A673 (cell line): ENCODE results near the gene HEY2.

Experiments
- EZH2 ChIP-seq: fragments of 200-600 bp; sonication (generic); IDR thresholded peaks from 2 replicates; pipeline ENCODE4 v1.6.1; 2017; ENCODE audit warnings: borderline replicate concordance, low read depth, mild to moderate bottlenecking, mixed read lengths, antibody characterized with exemption, low read length; ENCODE audit not compliant: poor library complexity, severe bottlenecking
- TF ChIP-seq, protein P1 (sequence below): fragments of 300-800, 200-600 bp; sonication (generic); conservative IDR thresholded peaks from 2 replicates; pipeline ENCODE4 v1.5.1; 2017; ENCODE audit warnings: low read depth, mild to moderate bottlenecking, antibody characterized with exemption, low read length, moderate library complexity, mixed read lengths

DNA sequence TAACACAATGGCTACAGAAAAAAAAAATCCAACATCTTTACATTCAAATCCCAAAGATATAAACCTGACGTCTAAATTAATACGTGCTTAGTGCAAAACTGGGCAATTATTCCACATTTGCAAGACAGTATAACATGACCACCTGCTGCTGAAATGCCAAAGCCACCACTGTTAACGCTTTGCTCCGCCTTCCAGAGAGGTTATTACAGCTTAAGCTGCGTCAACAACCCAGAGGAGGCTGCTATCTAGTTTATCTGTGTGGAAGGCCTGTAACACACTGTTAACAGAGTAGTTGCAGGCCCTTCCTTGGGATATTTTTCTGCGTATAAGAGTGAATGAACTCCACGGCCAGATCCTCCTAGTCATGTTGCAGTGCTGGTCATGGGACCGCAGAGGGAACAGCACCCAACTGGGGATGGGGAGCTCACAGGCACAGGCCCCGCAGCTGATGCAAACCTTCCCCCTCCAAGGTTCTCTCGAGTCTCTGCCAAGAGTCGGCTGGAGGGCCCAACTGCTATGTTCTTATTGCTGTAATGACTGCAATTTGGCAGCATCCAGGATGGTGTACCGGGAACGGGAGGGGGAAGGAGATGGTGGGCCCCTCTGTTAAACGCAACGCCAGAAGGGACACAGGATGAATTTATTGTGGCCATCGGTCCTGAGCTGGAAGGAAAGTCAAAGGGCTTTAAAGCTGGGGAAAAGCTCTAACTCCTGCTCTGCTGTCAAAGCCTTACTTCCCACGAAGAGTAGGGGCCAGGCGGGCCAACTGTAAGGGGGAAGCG, 40.3 kb downstream of the HEY2 start:
- TF ChIP-seq, protein P1, sequence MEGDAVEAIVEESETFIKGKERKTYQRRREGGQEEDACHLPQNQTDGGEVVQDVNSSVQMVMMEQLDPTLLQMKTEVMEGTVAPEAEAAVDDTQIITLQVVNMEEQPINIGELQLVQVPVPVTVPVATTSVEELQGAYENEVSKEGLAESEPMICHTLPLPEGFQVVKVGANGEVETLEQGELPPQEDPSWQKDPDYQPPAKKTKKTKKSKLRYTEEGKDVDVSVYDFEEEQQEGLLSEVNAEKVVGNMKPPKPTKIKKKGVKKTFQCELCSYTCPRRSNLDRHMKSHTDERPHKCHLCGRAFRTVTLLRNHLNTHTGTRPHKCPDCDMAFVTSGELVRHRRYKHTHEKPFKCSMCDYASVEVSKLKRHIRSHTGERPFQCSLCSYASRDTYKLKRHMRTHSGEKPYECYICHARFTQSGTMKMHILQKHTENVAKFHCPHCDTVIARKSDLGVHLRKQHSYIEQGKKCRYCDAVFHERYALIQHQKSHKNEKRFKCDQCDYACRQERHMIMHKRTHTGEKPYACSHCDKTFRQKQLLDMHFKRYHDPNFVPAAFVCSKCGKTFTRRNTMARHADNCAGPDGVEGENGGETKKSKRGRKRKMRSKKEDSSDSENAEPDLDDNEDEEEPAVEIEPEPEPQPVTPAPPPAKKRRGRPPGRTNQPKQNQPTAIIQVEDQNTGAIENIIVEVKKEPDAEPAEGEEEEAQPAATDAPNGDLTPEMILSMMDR = no peak
- no peak for TF ChIP-seq EZH2
